Stimulated activated naive CD8-positive, alpha-beta T cell treated with anti-CD3 and anti-CD28 coated beads, Interleukin-15, amount 100 ng/mL, for 72 hours (primary cell): ENCODE results near the gene GASK1A.

Experiments
- ATAC-seq: fragments of 150-1000 bp; cut with Tn5 transposase; 2 replicates; pipeline ENCODE4 v1.10.0; 2021; ENCODE audit warnings: mild to moderate bottlenecking, moderate library complexity
- DNase-seq, 2 donors: peaks; one replicate each; pipeline ENCODE4 v3.0.0; 2021 to 2022
- H3K27ac Mint-ChIP-seq, 2 donors: one replicate each; pipeline ENCODE4 v1.8.0; 2022; ENCODE audit warnings: mild to moderate bottlenecking in 2 of 2, mixed read lengths in 2 of 2, moderate library complexity in 2 of 2
- H3K27me3 Mint-ChIP-seq: one replicate; pipeline ENCODE4 v1.8.0; 2022; ENCODE audit warnings: mixed read lengths
- H3K4me1 Mint-ChIP-seq: one replicate; pipeline ENCODE4 v1.8.0; 2022; ENCODE audit warnings: mild to moderate bottlenecking, mixed read lengths
- H3K4me3 Mint-ChIP-seq, 2 donors: one replicate each; pipeline ENCODE4 v1.8.0; 2022; ENCODE audit warnings: mild to moderate bottlenecking in 2 of 2, mixed read lengths in 2 of 2, moderate library complexity in 1 of 2
- H3K9me3 Mint-ChIP-seq, 2 donors: one replicate each; pipeline ENCODE4 v1.8.0; 2022; ENCODE audit warnings: mixed read lengths in 2 of 2

GASK1A gene

DNA sequence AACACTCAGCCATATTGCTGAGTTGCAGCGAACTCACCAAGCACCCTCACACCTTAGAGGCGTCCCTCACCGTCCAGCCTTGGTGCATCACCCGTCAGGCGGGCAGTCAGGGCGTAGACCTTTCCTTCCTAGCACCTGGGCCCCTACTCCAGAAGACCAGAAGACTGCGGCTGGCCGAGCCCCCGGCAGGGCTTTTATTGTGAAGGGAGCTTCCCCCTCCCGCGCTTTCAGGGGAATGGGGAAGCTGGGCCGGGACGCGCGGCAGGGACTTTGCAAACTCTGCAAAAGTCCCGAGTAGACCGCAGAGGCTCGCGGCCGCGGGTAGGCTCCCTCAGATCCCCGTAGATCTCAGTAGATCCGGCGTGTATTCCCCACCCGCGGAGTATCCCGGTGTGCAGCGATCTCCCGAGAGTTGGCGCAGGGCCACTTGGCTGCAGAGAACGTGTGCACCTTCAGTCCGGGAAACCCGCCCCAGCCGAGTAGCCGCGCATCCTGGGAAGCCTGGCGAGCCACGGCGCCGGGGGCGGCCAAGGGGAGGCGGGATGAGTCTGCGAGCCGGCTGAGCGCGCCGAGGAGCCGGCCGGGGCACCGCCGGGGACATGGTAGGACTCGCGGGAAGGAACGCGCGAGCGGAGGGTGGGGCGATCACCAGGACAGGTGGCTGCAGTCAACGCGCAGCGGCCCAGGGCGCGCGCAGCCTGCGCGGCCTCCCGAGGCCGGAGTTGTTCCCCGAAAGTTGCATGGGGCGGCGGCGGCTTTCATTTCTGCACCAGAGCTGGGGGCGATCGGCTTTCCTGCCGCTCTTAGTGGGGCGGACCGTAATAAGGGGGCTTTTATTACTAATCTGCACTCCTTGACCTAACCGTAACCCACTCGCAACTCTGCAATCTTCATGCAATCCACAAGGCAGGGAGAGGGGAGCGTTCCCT, at the start of gene GASK1A:
Gene GASK1A, plus strand, starts transcription at position 268 of the 929 bp plus-strand sequence. Its CDS starts 332 bp downstream, at position 600.
- Mint-ChIP-seq H3K4me1 (peaks cover 14% of the 10 kb centered on the region), H3K4me3 (peak within 1 kb of the TSS; percentile 78 to 79), H3K27ac (no peak within 1 kb of the TSS), H3K9me3 (peaks cover 13 to 19% of the 10 kb centered on the region in 2 donors), H3K27me3 (peaks cover 40% of the 10 kb centered on the region)
- DNase-seq (peak; percentile 26), ATAC-seq (peak; percentile 83)

- Mint-ChIP-seq H3K4me3 (no peak overlapping the region), H3K27ac (no peak overlapping the region), H3K4me1 (peaks cover 25% of the 10 kb centered on the region), H3K27me3 (no peaks in the 10 kb centered on the region), H3K9me3 (peaks cover 0 to 10% of the 10 kb centered on the region in 2 donors)
- no peak for ATAC-seq
- no peak for DNase-seq
Measured at GRCh38 chr3:42934111-42934510, 45.0 kb upstream of the GASK1A start.

- DNase-seq (no peak), ATAC-seq (no peak)
- peaks cover 25% of the 10 kb centered on the region for H3K4me1 Mint-ChIP-seq
- H3K27ac Mint-ChIP-seq: no peak overlapping the region
- peaks cover 0 to 10% of the 10 kb centered on the region in 2 donors for H3K9me3 Mint-ChIP-seq
- no peak overlapping the region for H3K4me3 Mint-ChIP-seq
- no peaks in the 10 kb centered on the region for H3K27me3 Mint-ChIP-seq
Measured at GRCh38 chr3:42934910-42935309, 44.2 kb upstream of the GASK1A start.

- H3K9me3 Mint-ChIP-seq: peaks cover 0 to 10% of the 10 kb centered on the region in 2 donors
- DNase-seq (no peak), ATAC-seq (no peak)
- no peak overlapping the region for H3K4me3 Mint-ChIP-seq
- no peaks in the 10 kb centered on the region for H3K27me3 Mint-ChIP-seq
- H3K4me1 Mint-ChIP-seq: peaks cover 25% of the 10 kb centered on the region
- H3K27ac Mint-ChIP-seq: no peak overlapping the region
Measured at GRCh38 chr3:42935472-42935871, 43.6 kb upstream of the GASK1A start.

DNA sequence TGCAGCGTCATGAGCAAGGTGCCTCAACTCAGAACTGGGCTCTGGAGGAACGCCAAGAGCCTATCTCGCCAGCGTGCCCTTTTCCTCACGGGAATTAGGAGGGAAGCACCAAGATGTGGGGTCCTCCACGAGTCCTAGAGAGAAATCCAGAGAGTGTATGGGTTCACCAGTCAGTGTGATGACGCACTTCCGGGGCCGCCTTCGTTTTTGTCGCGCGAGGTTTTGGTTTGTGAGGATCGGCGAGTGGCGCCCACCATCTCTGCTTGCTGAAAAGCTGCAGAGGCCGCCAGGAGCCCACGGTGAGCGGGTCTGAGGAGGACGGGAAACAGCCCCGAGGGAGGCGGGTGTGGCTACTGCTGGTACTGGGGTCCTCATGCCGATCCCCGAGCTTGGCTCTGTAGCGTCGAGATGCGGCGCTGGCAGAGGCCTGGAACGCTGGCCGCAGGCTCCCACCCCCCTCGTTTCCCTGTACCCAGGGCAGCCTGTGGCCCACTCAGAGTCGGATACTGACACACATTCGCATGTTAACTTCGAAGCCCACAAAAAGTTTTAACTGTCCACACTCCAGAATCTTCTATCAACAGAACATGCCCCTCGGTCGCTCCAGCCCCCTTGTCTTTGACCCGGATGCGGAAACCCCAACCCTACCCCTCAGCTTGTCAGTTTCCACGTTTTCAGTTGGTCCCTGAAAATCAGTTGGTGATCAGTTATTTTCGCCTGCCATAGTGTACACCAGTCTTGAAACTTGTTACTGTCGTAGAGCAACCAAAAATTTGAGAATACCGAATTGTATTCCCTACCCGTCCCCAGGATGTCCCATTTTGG, 42.7 kb upstream of the GASK1A start:
- Mint-ChIP-seq H3K27me3 (no peaks in the 10 kb centered on the region), H3K27ac (no peak overlapping the region), H3K4me3 (peak overlapping the region; percentile 41 to 51), H3K4me1 (peaks cover 25% of the 10 kb centered on the region), H3K9me3 (peaks cover 0 to 10% of the 10 kb centered on the region in 2 donors)
- ATAC-seq: no peak
- DNase-seq: no peak

DNA sequence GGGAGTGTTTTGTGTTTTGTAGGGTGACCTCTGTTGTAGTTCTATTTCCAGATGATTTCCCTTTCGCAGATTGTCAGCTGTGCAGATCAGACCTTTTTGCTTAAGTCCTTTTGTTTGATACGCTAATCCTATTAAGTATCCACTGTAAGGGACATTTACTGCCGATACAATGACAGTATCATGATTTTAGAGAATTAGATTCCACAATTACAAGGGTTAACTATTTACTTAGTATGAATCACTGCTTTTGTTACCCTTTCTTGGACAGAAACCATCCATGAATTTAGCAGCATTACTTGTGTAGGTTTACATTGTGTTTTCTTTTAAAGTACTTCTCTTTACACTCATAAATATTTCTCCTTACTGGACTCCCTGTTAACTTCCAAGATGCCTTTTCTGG, 41.8 kb upstream of the GASK1A start:
- Mint-ChIP-seq H3K4me1 (peaks cover 25% of the 10 kb centered on the region), H3K27ac (no peak overlapping the region), H3K9me3 (peaks cover 0 to 10% of the 10 kb centered on the region in 2 donors), H3K27me3 (no peaks in the 10 kb centered on the region), H3K4me3 (no peak overlapping the region)
- no peak for DNase-seq
- no peak for ATAC-seq

DNA sequence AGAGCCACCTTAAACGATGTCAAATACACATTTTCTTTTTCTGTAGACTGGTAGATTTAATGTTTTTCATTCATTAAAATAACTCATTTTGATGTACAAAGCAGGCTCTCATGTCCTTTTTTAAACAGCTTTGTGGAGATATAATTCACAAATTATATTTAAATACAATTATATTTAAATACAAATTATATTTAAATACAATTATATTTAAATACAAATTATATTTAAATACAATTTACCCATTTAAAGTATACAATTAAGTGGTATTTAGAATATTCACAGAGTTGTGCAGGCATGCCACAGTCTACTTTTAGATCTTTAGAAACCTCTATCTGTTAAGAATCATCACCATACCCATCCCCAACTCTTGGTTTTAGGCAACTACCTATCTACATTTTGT, 36.4 kb upstream of the GASK1A start:
- ATAC-seq: no peak
- Mint-ChIP-seq H3K27me3 (no peaks in the 10 kb centered on the region), H3K9me3 (no peaks in the 10 kb centered on the region), H3K27ac (no peak overlapping the region), H3K4me1 (no peaks in the 10 kb centered on the region), H3K4me3 (no peak overlapping the region)
- DNase-seq: no peak

GRCh38 chr3:42946050-42946449, 33.1 kb upstream of the GASK1A start:
- ATAC-seq (no peak), DNase-seq (no peak)
- Mint-ChIP-seq H3K27me3 (no peaks in the 10 kb centered on the region), H3K4me3 (no peak overlapping the region), H3K4me1 (no peaks in the 10 kb centered on the region), H3K27ac (no peak overlapping the region), H3K9me3 (no peaks in the 10 kb centered on the region)

- H3K9me3 Mint-ChIP-seq: peaks cover 0 to 6% of the 10 kb centered on the region in 2 donors
- H3K27ac Mint-ChIP-seq: no peak overlapping the region
- no peak for DNase-seq
Measured at GRCh38 chr3:42957573-42957972, 21.5 kb upstream of the GASK1A start.

GRCh38 chr3:42960282-42960681, 18.8 kb upstream of the GASK1A start:
- Mint-ChIP-seq H3K27ac (no peak overlapping the region), H3K4me3 (no peak overlapping the region), H3K4me1 (peaks cover 22% of the 10 kb centered on the region), H3K9me3 (peaks cover 0 to 6% of the 10 kb centered on the region in 2 donors), H3K27me3 (no peaks in the 10 kb centered on the region)
- no peak for ATAC-seq
- no peak for DNase-seq

More at GRCh38 chr3:42957573-42957972, 21.5 kb upstream of the GASK1A start:
- ATAC-seq: no peak
- H3K4me3 Mint-ChIP-seq: no peak overlapping the region
- peaks cover 8% of the 10 kb centered on the region for H3K4me1 Mint-ChIP-seq
- no peaks in the 10 kb centered on the region for H3K27me3 Mint-ChIP-seq

GRCh38 chr3:42960786-42961185, 18.3 kb upstream of the GASK1A start:
- Mint-ChIP-seq H3K9me3 (peaks cover 0 to 6% of the 10 kb centered on the region in 2 donors), H3K4me1 (peaks cover 22% of the 10 kb centered on the region), H3K4me3 (no peak overlapping the region), H3K27ac (peak overlapping the region in 1 of 2 donors; percentile 45), H3K27me3 (no peaks in the 10 kb centered on the region)
- DNase-seq: no peak
- ATAC-seq: no peak

GRCh38 chr3:42961633-42962032, 17.5 kb upstream of the GASK1A start:
- Mint-ChIP-seq H3K4me3 (no peak overlapping the region), H3K27me3 (no peaks in the 10 kb centered on the region), H3K9me3 (no peaks in the 10 kb centered on the region), H3K27ac (no peak overlapping the region), H3K4me1 (peaks cover 22% of the 10 kb centered on the region)
- no peak for DNase-seq
- ATAC-seq: no peak

DNA sequence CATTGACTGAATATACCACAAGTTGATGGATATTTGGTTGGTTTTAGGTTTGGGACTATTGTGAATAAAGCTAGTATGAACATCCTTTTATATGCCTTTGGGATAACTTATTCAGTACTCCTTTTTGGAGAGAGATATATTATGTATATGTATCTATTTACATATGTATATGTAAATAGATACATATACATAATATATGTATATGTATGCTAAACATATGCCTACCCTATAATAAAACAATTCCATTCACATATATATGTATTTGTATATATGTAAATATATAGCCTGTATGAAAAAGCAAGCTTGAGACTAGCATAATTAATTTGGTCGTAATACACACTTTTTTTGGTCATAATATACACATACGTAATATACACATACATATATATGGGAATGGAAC, 15.8 kb upstream of the GASK1A start:
- Mint-ChIP-seq H3K27ac (no peak overlapping the region), H3K9me3 (no peaks in the 10 kb centered on the region), H3K4me3 (no peak overlapping the region), H3K4me1 (peaks cover 22% of the 10 kb centered on the region), H3K27me3 (no peaks in the 10 kb centered on the region)
- ATAC-seq (no peak), DNase-seq (no peak)

DNA sequence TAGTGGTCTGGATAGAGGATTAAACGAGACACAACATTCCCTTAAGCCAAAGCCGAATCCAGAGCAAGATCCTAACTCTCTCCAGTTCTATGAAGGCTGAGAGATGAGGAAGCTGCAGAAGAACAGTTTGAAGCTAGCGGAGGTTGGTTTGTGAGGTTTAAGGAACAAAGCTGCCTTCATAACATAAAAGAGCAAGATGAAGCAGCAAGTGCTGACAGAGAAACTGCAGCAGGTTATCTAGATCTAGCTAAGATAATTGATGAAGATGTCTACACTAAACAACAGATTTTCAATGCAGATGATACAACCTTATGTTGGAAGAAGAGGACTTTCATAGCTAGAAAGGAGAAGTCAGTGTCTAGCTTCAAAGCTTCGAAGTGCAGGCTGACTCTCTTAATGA, 14.8 kb upstream of the GASK1A start:
- peaks cover 22% of the 10 kb centered on the region for H3K4me1 Mint-ChIP-seq
- H3K4me3 Mint-ChIP-seq: no peak overlapping the region
- no peak overlapping the region for H3K27ac Mint-ChIP-seq
- ATAC-seq (no peak), DNase-seq (no peak)
- H3K9me3 Mint-ChIP-seq: no peaks in the 10 kb centered on the region
- no peaks in the 10 kb centered on the region for H3K27me3 Mint-ChIP-seq

DNA sequence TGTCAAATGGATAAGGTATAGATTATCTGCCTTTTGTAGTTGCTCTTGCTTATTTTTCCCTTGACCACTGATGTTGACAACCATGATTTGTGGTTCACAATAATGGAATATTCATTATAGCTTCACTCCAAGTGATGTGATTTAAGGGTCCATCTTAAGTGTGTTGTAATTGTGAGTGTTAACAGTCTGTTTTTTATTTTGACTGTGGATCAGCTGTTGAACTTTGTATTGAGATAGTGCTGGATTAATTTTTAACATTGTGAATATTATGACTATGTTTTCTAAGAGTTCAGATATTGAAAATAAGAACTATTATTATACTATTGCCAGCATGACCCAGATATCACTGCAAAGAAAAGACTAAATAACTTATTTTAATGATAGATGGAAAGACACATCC, 8.6 kb upstream of the GASK1A start:
- H3K4me1 Mint-ChIP-seq: no peaks in the 10 kb centered on the region

More for the DNA sequence above, 8.6 kb upstream of the GASK1A start:
- Mint-ChIP-seq H3K27ac (no peak overlapping the region), H3K9me3 (peaks cover 14 to 28% of the 10 kb centered on the region in 2 donors), H3K4me3 (no peak overlapping the region), H3K27me3 (no peaks in the 10 kb centered on the region)
- DNase-seq: no peak
- ATAC-seq: no peak
